ENCODE data around the gene LCA5. TPM values are rescaled to one million over a fixed set of nuclear protein-coding genes. Genes with fewer than 3 reads are reported as not detected.
A peak's percentile ranks its signal among the peaks of the same experiment; 100 is the strongest.

LCA5 gene
- total RNA-seq, 1 experiment from 2014 or later, result 2.0 TPM

- H3K4me1 ChIP-seq (ENCODE audit: control insufficient read depth in 1 of 2, insufficient read depth in 2 of 2, low read length in 2 of 2), result peaks cover 21 to 36% of the 10 kb centered on the region in 2 experiments
- DNase-seq (ENCODE audit: low read depth, low spot score) (no peak), ATAC-seq (no peak; the same call in 1 of the 2 replicates)
- no peaks in the 10 kb centered on the region for H3K9me3 ChIP-seq (ENCODE audit: control insufficient read depth in 1 of 2, insufficient read depth in 1 of 2, low read depth in 1 of 2, low read length in 2 of 2)
- H3K27me3 ChIP-seq (ENCODE audit: insufficient read depth, low read length), result no peaks in the 10 kb centered on the region
- H3K4me2 ChIP-seq (ENCODE audit: low read length), result peak overlapping the region; percentile 4; the same call in 1 of the 2 replicates
- H3K27ac ChIP-seq (ENCODE audit: low read depth, low read length), result no peak overlapping the region
- CTCF ChIA-PET, result interaction anchor here (1.2 kb wide), 1 partner anchor 37 kb away, joined by 4 read pairs; no protein-coding TSS in a partner anchor
- peak overlapping the region; percentile 14 for H2AFZ ChIP-seq (ENCODE audit: low read depth, low read length, poor library complexity, severe bottlenecking)
- TF ChIP-seq POLR2A (IDR thresholded peaks at IDR 0.05; ENCODE audit: borderline replicate concordance, extremely low read depth, insufficient read depth, insufficient read length) (no peak), CEBPB (IDR thresholded peaks at IDR 0.05; ENCODE audit: low read depth) (no peak), EGR1 (IDR thresholded peaks at IDR 0.05; ENCODE audit: low read depth) (no peak), ZNF274 (IDR thresholded peaks at IDR 0.05; ENCODE audit: low read depth, low read length) (no peak), CTCF (IDR thresholded peaks at IDR 0.05 in 2 of 3, conservative IDR thresholded peaks at IDR 0.05 in 1 of 3; ENCODE audit: borderline replicate concordance in 1 of 3, insufficient read depth in 1 of 3, low read depth in 2 of 3, low read length in 2 of 3) (no peak), ELF1 (IDR thresholded peaks at IDR 0.05; ENCODE audit: borderline replicate concordance, low read depth) (no peak), ATF3 (IDR thresholded peaks at IDR 0.05) (no peak), MAX (IDR thresholded peaks at IDR 0.05) (no peak), POLR2AphosphoS5 (IDR thresholded peaks at IDR 0.05; ENCODE audit: low read depth, low read length) (no peak), YY1 (IDR thresholded peaks at IDR 0.05; ENCODE audit: extremely low read depth, insufficient replicate concordance, low read depth, low read length) (no peak)
- H3K4me3 ChIP-seq (replicated peaks in 1 of 2; ENCODE audit: low read depth in 1 of 2, low read length in 2 of 2), result no peak overlapping the region
- intact Hi-C loops (cut with micrococcal nuclease), result no loop called here
- H3K79me2 ChIP-seq (ENCODE audit: insufficient read depth, low read length), result no peaks in the 10 kb centered on the region
- H4K20me1 ChIP-seq (ENCODE audit: insufficient read depth), result no peaks in the 10 kb centered on the region
- POLR2A ChIA-PET, result no interaction called here
- RAD21 ChIA-PET (ENCODE audit: low non-redundant PET in 1 of 2, low total read pairs in 2 of 2, uncharacterized antibody in 2 of 2, unreplicated experiment in 2 of 2), result no interaction called here
- no peaks in the 10 kb centered on the region for H3K9me2 ChIP-seq (ENCODE audit: insufficient read depth)
- H3K36me3 ChIP-seq (ENCODE audit: control insufficient read depth in 1 of 2, insufficient read depth in 2 of 2, low read length in 2 of 2), result no peaks in the 10 kb centered on the region
- H3K9ac ChIP-seq (ENCODE audit: low read length), result no peak overlapping the region
- no TSS peak for BruUV-seq (replicated peaks)
Measured at GRCh38 chr6:79468116-79468515, 69.1 kb downstream of the LCA5 start.
